Osteoblast (primary cell): ENCODE data around the gene CHST15. TPM values are rescaled to one million over a fixed set of nuclear protein-coding genes. Genes with fewer than 3 reads are reported as not detected.
A peak's percentile ranks its signal among the peaks of the same experiment; 100 is the strongest.

Source experiments
- DNase-seq: peaks from one replicate; pipeline ENCODE4 v3.0.0; 2011; ENCODE audit warnings: low spot score, mixed read lengths; ENCODE audit not compliant: insufficient read length; ENCODE audit errors: missing footprints
- H2AFZ ChIP-seq: 2 replicates; pipeline ENCODE4 v1.6.0; 2011; ENCODE audit warnings: mild to moderate bottlenecking, low read length
- H3K27ac ChIP-seq: 2 replicates; pipeline ENCODE4 v1.5.1; 2011; ENCODE audit warnings: mild to moderate bottlenecking, low read depth, low read length, moderate library complexity
- H3K27me3 ChIP-seq: 2 replicates; pipeline ENCODE4 v1.6.0; 2012; ENCODE audit warnings: mild to moderate bottlenecking, control low read depth, inconsistent platforms, low read length, moderate library complexity; ENCODE audit not compliant: insufficient read depth
- H3K36me3 ChIP-seq: 2 replicates; pipeline ENCODE4 v1.5.1; 2011; ENCODE audit warnings: mild to moderate bottlenecking, low read length, control low read depth, moderate library complexity; ENCODE audit not compliant: insufficient read depth
- H3K4me1 ChIP-seq: 2 replicates; pipeline ENCODE4 v1.5.1; 2011; ENCODE audit warnings: mild to moderate bottlenecking, low read length, control low read depth, moderate library complexity; ENCODE audit not compliant: insufficient read depth
- H3K4me2 ChIP-seq: 2 replicates; pipeline ENCODE4 v1.6.0; 2011; ENCODE audit warnings: mild to moderate bottlenecking, low read length; ENCODE audit not compliant: insufficient read depth
- H3K4me3 ChIP-seq: fragments of 200-600 bp; sonication (generic); 3 replicates; pipeline ENCODE4 v1.5.1; 2012; ENCODE audit warnings: mild to moderate bottlenecking, low read length, inconsistent platforms; ENCODE audit not compliant: insufficient read depth
- H3K79me2 ChIP-seq: 2 replicates; pipeline ENCODE4 v1.6.0; 2012; ENCODE audit warnings: mild to moderate bottlenecking, low read length, control low read depth, inconsistent platforms; ENCODE audit not compliant: insufficient read depth
- H3K9me3 ChIP-seq: 2 replicates; pipeline ENCODE4 v1.5.1; 2011; ENCODE audit warnings: low read depth, low read length, control low read depth
- H4K20me1 ChIP-seq: 2 replicates; pipeline ENCODE4 v1.6.0; 2012; ENCODE audit warnings: mild to moderate bottlenecking, low read length, control low read depth; ENCODE audit not compliant: insufficient read depth
- CTCF ChIP-seq: IDR thresholded peaks from 2 replicates; pipeline ENCODE4 v1.5.1; 2011; ENCODE audit warnings: mild to moderate bottlenecking, low read depth, low read length, moderate library complexity; ENCODE audit errors: extremely low read depth
- total RNA-seq: library from RNA; depleted of rRNA; stranded (reverse); fragments of >200 nt; gene quantifications from 2 replicates; pipeline ENCODE4 v1.2.3, GENCODE V29; 2012

Gene CHST15
- total RNA-seq, 1 donor = 22.8 TPM

GRCh38 chr10:123997486-123998196, 95.8 kb downstream of the CHST15 start:
- Histone ChIP-seq H3K4me1 (peaks cover 57% of the 10 kb centered on the region), H2AFZ (no peak overlapping the region), H3K4me3 (no peak overlapping the region), H3K36me3 (no peaks in the 10 kb centered on the region), H3K4me2 (peak overlapping the region; percentile 75), H4K20me1 (no peaks in the 10 kb centered on the region), H3K9me3 (no peaks in the 10 kb centered on the region), H3K27me3 (peaks cover 13% of the 10 kb centered on the region), H3K79me2 (no peaks in the 10 kb centered on the region), H3K27ac (peak overlapping the region; percentile 74)
- TF ChIP-seq CTCF = no peak
- DNase-seq = peak; percentile 97

GRCh38 chr10:123997013-123997412, 96.4 kb downstream of the CHST15 start:
- no peak for DNase-seq
- Histone ChIP-seq H3K4me1 (peaks cover 57% of the 10 kb centered on the region), H3K4me2 (peak overlapping the region; percentile 75), H3K79me2 (no peaks in the 10 kb centered on the region), H3K9me3 (no peaks in the 10 kb centered on the region), H3K27me3 (peaks cover 16% of the 10 kb centered on the region), H3K27ac (peak overlapping the region; percentile 74), H3K36me3 (no peaks in the 10 kb centered on the region), H4K20me1 (no peaks in the 10 kb centered on the region), H3K4me3 (peak overlapping the region; percentile 48), H2AFZ (no peak overlapping the region)
- TF ChIP-seq CTCF = no peak

- peak overlapping the region; percentile 77 for H3K4me2 ChIP-seq
- no peak overlapping the region for H3K4me3 ChIP-seq
- no peak for TF ChIP-seq CTCF
Measured at GRCh38 chr10:123996302-123996701, 97.1 kb downstream of the CHST15 start.

GRCh38 chr10:123995461-123996131, 97.8 kb downstream of the CHST15 start:
- no peaks in the 10 kb centered on the region for H3K9me3 ChIP-seq

More at GRCh38 chr10:123996302-123996701, 97.1 kb downstream of the CHST15 start:
- H3K9me3 ChIP-seq = no peaks in the 10 kb centered on the region
- H3K79me2 ChIP-seq = no peaks in the 10 kb centered on the region
- peaks cover 21% of the 10 kb centered on the region for H3K27me3 ChIP-seq
- no peaks in the 10 kb centered on the region for H3K36me3 ChIP-seq
- peak overlapping the region; percentile 72 for H3K27ac ChIP-seq
- no peak overlapping the region for H2AFZ ChIP-seq
- H4K20me1 ChIP-seq = no peaks in the 10 kb centered on the region
- peaks cover 55% of the 10 kb centered on the region for H3K4me1 ChIP-seq
- no peak for DNase-seq

More at GRCh38 chr10:123995461-123996131, 97.8 kb downstream of the CHST15 start:
- Histone ChIP-seq H3K79me2 (no peaks in the 10 kb centered on the region), H3K36me3 (no peaks in the 10 kb centered on the region), H2AFZ (peak overlapping the region; percentile 58), H3K27ac (peak overlapping the region; percentile 72), H3K4me3 (peak overlapping the region; percentile 49), H4K20me1 (no peaks in the 10 kb centered on the region), H3K27me3 (peaks cover 28% of the 10 kb centered on the region), H3K4me1 (peaks cover 48% of the 10 kb centered on the region), H3K4me2 (peak overlapping the region; percentile 77)
- peak; percentile 98 for DNase-seq
- peak; percentile 39 for TF ChIP-seq CTCF
